Lower leg skin (tissue), 3 donors: Measurements from ENCODE around the gene DNER.
"Not testable (repeated sequence)": the region's sequence is repeated elsewhere in the genome, so short reads cannot be mapped to it uniquely, and the experiment has no call there.

ENCODE experiments used
- CTCF ChIP-seq, 3 donors: fragments of 450-650 bp; IDR thresholded peaks; one replicate each; pipeline ENCODE4 v1.5.1; 2016; ENCODE audit warnings: antibody characterized with exemption in 3 of 3, mild to moderate bottlenecking in 3 of 3, moderate library complexity in 2 of 3
- POLR2A ChIP-seq, 2 donors: fragments of 450-650 bp; IDR thresholded peaks; one replicate each; pipeline ENCODE4 v1.6.1; 2016 to 2017; ENCODE audit warnings: antibody characterized with exemption in 2 of 2, mild to moderate bottlenecking in 1 of 2, moderate library complexity in 1 of 2

GRCh38 chr2:229339171-229339570, 375.2 kb downstream of the DNER start:
- not testable (repeated sequence) for TF ChIP-seq CTCF, POLR2A (IDR thresholded peaks at IDR 0.05)
